ENCODE measurements around the gene GRN.

The GRN gene

GRCh38 chr17:44344939-44345453 is at the start of gene GRN:
TSS of gene GRN (plus strand) at chr17:44345302. CDS start at chr17:44349165, 3,863 bp downstream.
- DNase-seq (ENCODE audit: low read depth in 2 of 2): peak; percentile 74 to 75

DNA sequence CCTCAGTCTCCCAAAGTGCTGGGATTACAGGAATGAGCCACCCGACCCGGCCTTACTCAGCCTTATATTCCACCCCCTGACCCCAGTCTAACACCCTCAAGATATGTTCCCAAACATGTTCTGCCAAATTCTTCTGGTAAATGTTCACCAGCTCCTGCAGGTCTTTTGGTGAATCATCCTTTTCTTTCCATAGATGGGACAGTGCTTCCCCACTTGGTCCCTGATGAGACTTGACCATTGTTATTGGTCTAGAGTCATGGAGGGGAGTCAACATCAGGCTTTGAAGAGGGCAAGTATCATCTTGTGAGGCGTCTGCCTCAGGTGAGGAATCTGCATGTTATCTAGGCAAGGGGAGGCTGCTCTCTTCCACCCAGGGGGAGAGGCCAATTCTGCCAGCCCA is 47.1 kb upstream of the GRN start:
- no peak for DNase-seq (ENCODE audit: low read depth in 2 of 2)

DNA sequence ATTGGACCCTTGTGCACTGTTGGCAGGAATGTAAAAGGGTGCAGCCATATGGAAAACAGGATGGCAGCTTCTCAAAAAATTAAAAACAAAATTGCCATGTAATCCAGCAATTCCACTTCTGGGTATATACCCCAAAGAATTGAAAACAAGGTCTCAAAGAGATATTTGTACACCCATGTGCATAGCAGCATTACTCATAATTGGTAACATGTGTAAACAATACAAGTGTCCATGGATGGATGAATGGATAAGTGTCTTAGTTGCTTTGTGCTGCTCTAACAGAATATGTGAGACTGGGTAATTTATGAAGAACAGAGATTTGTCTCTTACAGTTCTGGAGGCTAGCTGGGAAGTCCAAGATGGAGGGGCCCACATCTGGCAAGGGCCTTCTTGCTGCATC is 40.5 kb upstream of the GRN start:
- no peak for DNase-seq (ENCODE audit: low read depth in 2 of 2)

- DNase-seq (ENCODE audit: low read depth in 2 of 2): no peak
These were observed 37.5 kb upstream of the GRN start for GRCh38 chr17:44307387-44308186.

GRCh38 chr17:44308320-44308818 is 36.7 kb upstream of the GRN start, which contains the start of gene RUNDC3A:
TSS of gene RUNDC3A (plus strand) at chr17:44308601. CDS start at chr17:44308833, 232 bp downstream.
- peak; percentile 65 to 77 for DNase-seq (ENCODE audit: low read depth in 2 of 2)

GRCh38 chr17:44308865-44309264 is 36.2 kb upstream of the GRN start:
- no peak for DNase-seq (ENCODE audit: low read depth in 2 of 2)

- no peak for DNase-seq (ENCODE audit: low read depth in 2 of 2)
These were observed 35.6 kb upstream of the GRN start for GRCh38 chr17:44309472-44309871.

GRCh38 chr17:44310188-44310587 is 34.9 kb upstream of the GRN start:
- DNase-seq (ENCODE audit: low read depth in 2 of 2): no peak

GRCh38 chr17:44310609-44311376 is 34.3 kb upstream of the GRN start:
- no peak for DNase-seq (ENCODE audit: low read depth in 2 of 2)

- no peak for DNase-seq (ENCODE audit: low read depth in 2 of 2)
These were observed 33.4 kb upstream of the GRN start for GRCh38 chr17:44311562-44312181.

DNA sequence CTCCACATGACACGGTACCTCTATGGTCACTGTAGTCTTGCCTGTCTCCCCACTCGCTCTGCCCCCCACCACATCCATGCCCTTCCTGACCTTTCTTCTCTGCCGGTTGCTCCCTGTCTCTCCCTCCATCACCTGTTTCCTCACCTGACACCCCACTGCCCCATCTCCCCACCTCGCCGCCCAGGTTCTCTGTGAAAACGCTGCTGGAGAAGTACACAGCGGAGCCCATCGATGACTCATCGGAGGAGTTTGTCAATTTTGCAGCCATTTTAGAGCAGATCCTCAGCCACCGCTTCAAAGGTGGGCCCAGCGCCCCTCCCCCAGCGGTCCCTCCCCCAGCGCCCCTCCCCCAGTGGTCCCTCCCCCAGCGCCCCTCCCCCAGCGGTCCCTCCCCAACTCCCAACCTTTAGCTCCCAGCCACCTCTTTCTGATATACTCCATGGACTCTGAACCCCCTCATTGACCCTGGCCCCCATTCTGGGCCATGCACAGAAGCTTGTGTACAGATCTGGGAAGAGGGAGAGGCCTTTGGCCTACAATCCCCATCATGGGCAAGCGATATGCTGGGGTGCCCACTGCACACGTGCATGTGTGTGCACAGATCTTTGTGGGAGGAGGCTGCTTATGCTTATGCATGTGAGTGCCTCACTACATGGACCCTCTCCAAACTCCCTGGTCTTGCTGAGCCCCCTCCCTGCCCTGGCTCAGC is 32.6 kb upstream of the GRN start:
- DNase-seq (ENCODE audit: low read depth in 2 of 2): no peak

DNA sequence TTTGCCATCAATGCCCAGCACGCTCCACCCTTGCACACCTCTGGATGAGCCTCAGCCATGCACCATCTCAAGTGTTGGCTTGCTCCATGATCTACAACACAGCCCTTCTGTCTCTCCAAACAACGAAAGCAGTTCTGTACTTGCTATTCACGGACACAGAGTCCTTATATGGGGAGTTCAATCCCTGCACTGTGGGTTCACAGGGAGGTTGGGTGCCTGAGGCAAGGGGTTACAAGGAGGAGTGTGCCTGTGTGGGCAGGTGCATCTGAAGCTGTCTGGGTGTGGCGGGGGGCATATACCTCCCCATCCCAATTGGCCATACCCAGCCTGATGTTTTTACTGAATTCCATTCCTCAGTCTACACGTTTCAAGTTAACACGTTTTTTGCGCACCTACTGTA is 31.1 kb upstream of the GRN start:
- no peak for DNase-seq (ENCODE audit: low read depth in 2 of 2)

GRCh38 chr17:44314524-44314868 is 30.6 kb upstream of the GRN start:
- DNase-seq (ENCODE audit: low read depth in 2 of 2): no peak

DNA sequence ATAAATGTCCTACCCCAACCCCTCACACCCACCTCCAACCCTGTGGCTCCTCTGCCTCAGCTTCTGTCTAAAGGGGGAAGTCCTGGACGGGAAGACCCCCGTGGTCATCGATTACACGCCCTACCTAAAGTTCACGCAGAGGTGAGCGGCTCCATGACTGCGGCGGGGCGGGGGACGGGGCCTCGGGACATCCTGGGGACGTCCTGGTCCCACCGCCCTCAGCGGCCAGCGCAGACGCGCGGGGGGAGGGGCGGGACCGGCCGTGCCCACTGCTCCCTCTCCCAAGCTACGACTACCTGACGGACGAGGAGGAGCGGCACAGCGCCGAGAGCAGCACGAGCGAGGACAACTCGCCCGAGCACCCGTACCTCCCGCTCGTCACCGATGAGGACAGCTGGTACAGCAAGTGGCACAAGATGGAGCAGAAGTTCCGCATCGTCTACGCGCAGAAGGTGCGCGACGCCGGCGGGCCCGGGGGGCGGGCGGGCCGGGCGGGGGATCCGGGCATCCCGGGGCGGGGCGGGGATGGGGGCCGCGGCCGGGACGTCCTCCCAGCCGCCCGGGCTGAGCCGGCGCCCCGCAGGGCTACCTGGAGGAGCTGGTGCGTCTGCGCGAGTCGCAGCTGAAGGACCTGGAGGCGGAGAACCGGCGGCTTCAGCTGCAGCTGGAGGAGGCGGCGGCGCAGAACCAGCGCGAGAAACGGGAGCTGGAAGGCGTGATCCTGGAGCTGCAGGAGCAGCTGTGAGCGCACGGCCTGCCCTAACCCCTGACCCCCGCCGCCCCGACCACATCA is 30.0 kb upstream of the GRN start:
- no peak for DNase-seq (ENCODE audit: low read depth in 2 of 2)

DNA sequence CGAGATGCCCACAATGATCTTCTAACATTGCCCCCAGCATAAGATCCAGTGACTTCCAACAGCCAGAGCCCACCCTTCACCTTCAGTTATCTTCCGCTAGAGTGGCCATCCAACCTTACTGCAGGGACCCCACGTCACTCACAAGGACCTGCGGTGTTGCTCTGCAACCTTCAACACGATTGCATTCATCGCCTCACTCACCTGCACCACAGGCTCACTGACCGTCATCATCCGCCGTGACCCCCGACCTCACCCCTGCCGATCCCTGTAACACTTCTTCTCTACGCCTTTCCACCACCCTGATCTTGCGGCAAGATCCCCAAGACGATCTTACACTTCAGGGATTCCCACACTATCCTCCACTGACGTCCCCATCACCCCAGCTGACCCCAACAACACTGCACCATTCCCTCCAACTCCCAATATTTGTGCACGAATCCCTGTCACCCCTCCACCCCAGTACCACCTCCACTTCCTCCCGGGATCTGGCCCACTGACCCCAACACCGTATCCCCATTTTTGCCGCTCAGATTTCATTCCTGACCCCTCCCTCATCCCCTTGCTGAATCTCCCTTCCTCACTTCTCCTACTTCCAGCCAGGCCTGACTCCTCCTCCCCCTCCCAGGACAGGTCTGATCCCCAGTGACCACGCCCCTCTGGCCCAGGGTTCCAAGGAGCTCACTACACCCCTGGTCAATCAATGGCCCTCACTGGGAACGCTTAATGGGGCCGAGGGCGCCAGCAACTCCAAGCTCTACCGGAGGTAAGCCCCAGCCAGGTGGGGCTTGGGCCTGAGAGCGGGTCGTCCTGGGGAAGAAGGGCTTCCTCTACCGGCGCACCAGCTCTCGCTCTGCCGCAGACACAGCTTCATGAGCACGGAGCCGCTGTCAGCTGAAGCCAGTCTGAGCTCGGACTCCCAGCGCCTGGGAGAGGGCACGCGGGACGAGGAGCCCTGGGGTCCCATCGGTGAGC is 29.1 kb upstream of the GRN start:
- no peak for DNase-seq (ENCODE audit: low read depth in 2 of 2)

DNA sequence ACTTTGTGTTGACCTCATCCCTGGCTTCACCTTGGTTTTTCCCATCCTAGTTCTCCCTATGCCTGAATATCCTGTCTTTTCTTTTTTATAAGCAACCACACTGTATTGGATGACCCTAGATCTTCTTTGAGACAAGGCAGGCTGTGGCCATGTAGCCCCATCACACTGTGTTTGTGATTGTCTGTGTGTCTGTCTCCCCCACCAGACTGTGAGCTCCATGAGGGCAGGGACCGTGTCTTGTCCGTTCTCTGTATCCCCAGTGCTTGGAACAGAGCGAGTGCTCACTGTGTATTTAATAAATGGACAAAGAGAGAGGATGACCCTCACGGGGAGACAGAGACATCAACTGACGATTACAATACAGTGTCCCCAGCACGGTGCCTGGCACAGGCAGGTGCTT is 27.6 kb upstream of the GRN start:
- no peak for DNase-seq (ENCODE audit: low read depth in 2 of 2)

GRCh38 chr17:44318077-44318892 is 26.8 kb upstream of the GRN start:
- DNase-seq (ENCODE audit: low read depth in 2 of 2): no peak

- no peak for DNase-seq (ENCODE audit: low read depth in 2 of 2)
These were observed 25.0 kb upstream of the GRN start for GRCh38 chr17:44320066-44320465.
